SK-N-SH treated with all-trans-retinoic acid at 6 μM for 48 hours (cell line): Measurements from ENCODE around the gene MFF.

Source experiments
- ATAC-seq: fragments of 200-7000 bp; cut with Tn5 transposase; 3 replicates; pipeline ENCODE4 v1.9.1; 2020; ENCODE audit warnings: mild to moderate bottlenecking, moderate library complexity
- ARNTL ChIP-seq: fragments of 450-650 bp; formaldehyde crosslinking; IDR thresholded peaks from 2 replicates; pipeline ENCODE4 v1.5.0; 2020; ENCODE audit warnings: low read depth, mild to moderate bottlenecking, moderate library complexity, borderline replicate concordance
- BACH2 ChIP-seq: fragments of 250-450 bp; sonication (Bioruptor Pico); IDR thresholded peaks from 2 replicates; pipeline ENCODE4 v1.9.0; 2021; ENCODE audit warnings: mild to moderate bottlenecking, borderline replicate concordance
- CREB5 ChIP-seq: fragments of 250-450 bp; sonication (Bioruptor Pico); IDR thresholded peaks from 2 replicates; pipeline ENCODE4 v1.5.1; 2020; ENCODE audit warnings: low read depth, mild to moderate bottlenecking, moderate library complexity
- CSRNP3 ChIP-seq: fragments of 250-450 bp; sonication (Bioruptor Pico); IDR thresholded peaks from 2 replicates; pipeline ENCODE4 v1.5.1; 2021; ENCODE audit warnings: mild to moderate bottlenecking, moderate library complexity
- ESRRG ChIP-seq: fragments of 250-450 bp; sonication (Bioruptor Pico); IDR thresholded peaks from 2 replicates; pipeline ENCODE4 v1.6.1; 2021; ENCODE audit warnings: mild to moderate bottlenecking
- GLIS3 ChIP-seq: fragments of 250-450 bp; sonication (Bioruptor Pico); IDR thresholded peaks from 2 replicates; pipeline ENCODE4 v1.5.0; 2020; ENCODE audit warnings: mild to moderate bottlenecking, moderate library complexity
- ISL1 ChIP-seq: fragments of 250-450 bp; sonication (Bioruptor Pico); IDR thresholded peaks from 2 replicates; pipeline ENCODE4 v2.1.2; 2022; ENCODE audit warnings: mild to moderate bottlenecking, moderate library complexity
- PATZ1 ChIP-seq: fragments of 250-450 bp; sonication (Bioruptor Pico); IDR thresholded peaks from 2 replicates; pipeline ENCODE4 v1.8.0; 2020; ENCODE audit warnings: mild to moderate bottlenecking, moderate library complexity, borderline replicate concordance
- POU6F1 ChIP-seq: fragments of 250-450 bp; sonication (Bioruptor Pico); IDR thresholded peaks from 2 replicates; pipeline ENCODE4 v1.8.0; 2021; ENCODE audit warnings: low read depth, mild to moderate bottlenecking, moderate library complexity, borderline replicate concordance
- PPARA ChIP-seq: fragments of 250-450 bp; sonication (Bioruptor Pico); IDR thresholded peaks from 2 replicates; pipeline ENCODE4 v1.5.0; 2020; ENCODE audit warnings: mild to moderate bottlenecking, borderline replicate concordance
- RARB ChIP-seq: fragments of 250-450 bp; sonication (Bioruptor Pico); IDR thresholded peaks from 2 replicates; pipeline ENCODE4 v1.8.0; 2021; ENCODE audit warnings: mild to moderate bottlenecking, moderate library complexity
- SNAI2 ChIP-seq: fragments of 250-450 bp; sonication (Bioruptor Pico); IDR thresholded peaks from 2 replicates; pipeline ENCODE4 v1.5.0; 2020; ENCODE audit warnings: mild to moderate bottlenecking, moderate library complexity
- TCF4 ChIP-seq: fragments of 250-450 bp; sonication (Bioruptor Pico); IDR thresholded peaks from 2 replicates; pipeline ENCODE4 v1.8.0; 2021; ENCODE audit warnings: mild to moderate bottlenecking, moderate library complexity, borderline replicate concordance
- TOX ChIP-seq: fragments of 250-450 bp; sonication (Bioruptor Pico); IDR thresholded peaks from 2 replicates; pipeline ENCODE4 v1.8.0; 2021; ENCODE audit warnings: mild to moderate bottlenecking, moderate library complexity, borderline replicate concordance
- TSHZ2 ChIP-seq: fragments of 250-450 bp; sonication (Bioruptor Pico); IDR thresholded peaks from 2 replicates; pipeline ENCODE4 v1.5.0; 2020; ENCODE audit warnings: mild to moderate bottlenecking, moderate library complexity
- ZC3H10 ChIP-seq: fragments of 250-450 bp; sonication (Bioruptor Pico); IDR thresholded peaks from 2 replicates; pipeline ENCODE4 v1.5.1; 2021; ENCODE audit warnings: mild to moderate bottlenecking, moderate library complexity
- ZFP3 ChIP-seq: fragments of 250-450 bp; sonication (Bioruptor Pico); IDR thresholded peaks from 2 replicates; pipeline ENCODE4 v1.5.0; 2020; ENCODE audit warnings: mild to moderate bottlenecking, moderate library complexity
- ZFP30 ChIP-seq: fragments of 450-650 bp; formaldehyde crosslinking; IDR thresholded peaks from 2 replicates; pipeline ENCODE4 v1.5.0; 2022; ENCODE audit warnings: mild to moderate bottlenecking, moderate library complexity
- ZNF565 ChIP-seq: fragments of 450-650 bp; formaldehyde crosslinking; conservative IDR thresholded peaks from 2 replicates; pipeline ENCODE4 v1.5.0; 2020; ENCODE audit warnings: low read depth, mild to moderate bottlenecking, moderate library complexity
- ZNF70 ChIP-seq: fragments of 450-650 bp; formaldehyde crosslinking; IDR thresholded peaks from 2 replicates; pipeline ENCODE4 v1.5.0; 2020; ENCODE audit warnings: mild to moderate bottlenecking, moderate library complexity
- ZNF8 ChIP-seq: fragments of 450-650 bp; formaldehyde crosslinking; IDR thresholded peaks from 2 replicates; pipeline ENCODE4 v1.5.0; 2020; ENCODE audit warnings: mild to moderate bottlenecking, moderate library complexity

Gene MFF

GRCh38 chr2:227324995-227325838 is at the start of gene MFF:
Gene MFF (plus strand): TSS chr2:227325251. CDS start chr2:227330666, 5,415 bp downstream.
- TF ChIP-seq ZFP3 (peak; percentile 73; the same call in 1 of the 2 replicates), PPARA (CRISPR knock-in tag) (no peak), TSHZ2 (CRISPR knock-in tag) (peak; percentile 37; the same call in 1 of the 2 replicates), GLIS3 (no peak), POU6F1 (CRISPR knock-in tag) (no peak), SNAI2 (CRISPR knock-in tag) (peak; percentile 28; the same call in 1 of the 2 replicates), CREB5 (CRISPR knock-in tag) (no peak), ZC3H10 (CRISPR knock-in tag) (no peak), ZFP30 (CRISPR knock-in tag) (no peak), TOX (CRISPR knock-in tag) (no peak), RARB (no peak), TCF4 (CRISPR knock-in tag) (no peak), ESRRG (CRISPR knock-in tag) (no peak), ISL1 (CRISPR knock-in tag) (no peak), ZNF70 (CRISPR knock-in tag) (no peak), ZNF8 (CRISPR knock-in tag) (no peak), ARNTL (no peak), BACH2 (CRISPR knock-in tag) (no peak), ZNF565 (CRISPR knock-in tag) (no peak), PATZ1 (CRISPR knock-in tag) (no peak)
- peak; percentile 97 for ATAC-seq

GRCh38 chr2:227280895-227281294 is 44.2 kb upstream of the MFF start:
- TF ChIP-seq CREB5 (CRISPR knock-in tag), result no peak
- ATAC-seq, result peak; percentile 51; the same call in 2 of the 3 replicates

GRCh38 chr2:227285741-227286236 is 39.3 kb upstream of the MFF start:
- no peak for TF ChIP-seq ARNTL
- no peak for TF ChIP-seq CSRNP3
- no peak for TF ChIP-seq ZNF70 (CRISPR knock-in tag)
- TF ChIP-seq TSHZ2 (CRISPR knock-in tag), result no peak
- no peak for TF ChIP-seq CREB5 (CRISPR knock-in tag)
- ATAC-seq, result no peak
